ENCODE results near the gene NUMB.
A peak's percentile ranks its signal among the peaks of the same experiment; 100 is the strongest.

Gene NUMB

DNA sequence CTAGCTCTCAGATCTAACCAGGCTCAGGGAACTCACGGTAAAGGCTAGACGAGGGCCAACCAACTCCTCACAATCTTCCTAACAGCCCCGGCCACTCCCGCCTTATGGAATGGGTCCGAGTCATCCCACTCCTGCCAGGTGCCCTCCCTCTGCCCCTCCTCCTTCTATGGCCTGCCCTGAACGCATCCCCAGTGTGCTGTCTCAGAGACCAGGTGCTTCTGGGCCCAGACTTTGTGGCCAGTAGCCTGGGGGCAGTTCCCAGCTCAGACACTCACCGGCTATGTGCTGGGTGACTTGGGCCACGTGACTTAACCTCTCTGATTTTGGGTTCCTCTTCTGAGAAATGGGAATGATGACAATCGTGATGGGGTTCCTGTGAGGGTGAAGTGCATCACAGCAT is 198.5 kb downstream of the NUMB start:
- Histone ChIP-seq H3K79me1 (ENCODE audit: low read depth, low read length) (peaks cover 5% of the 10 kb centered on the region), H3K14ac (ENCODE audit: low read length) (peak overlapping the region; percentile 38), H2AK5ac (ENCODE audit: low read depth, low read length) (no peak overlapping the region), H2BK15ac (ENCODE audit: low read length) (no peak overlapping the region), H3K27me3 (ENCODE audit: control insufficient read depth in 3 of 3, insufficient read depth in 3 of 3, low read depth in 1 of 3, low read length in 3 of 3) (no peaks in the 10 kb centered on the region), H2BK120ac (ENCODE audit: low read depth, low read length) (no peak overlapping the region), H3K4me2 (ENCODE audit: insufficient read depth, low read length, poor library complexity, severe bottlenecking) (no peak overlapping the region), H4K8ac (ENCODE audit: low read depth, low read length) (peak overlapping the region; percentile 17), H3K9me3 (replicated peaks in 1 of 2; ENCODE audit: control insufficient read depth in 2 of 2, insufficient read depth in 1 of 2, low read depth in 1 of 2, low read length in 2 of 2) (no peaks in the 10 kb centered on the region), H2AFZ (ENCODE audit: low read length) (no peak overlapping the region), H2BK12ac (ENCODE audit: low read length) (peak overlapping the region; percentile 41), H3K27ac (replicated peaks; ENCODE audit: low read length) (no peak overlapping the region), H3K36me3 (replicated peaks in 1 of 2; ENCODE audit: control insufficient read depth in 2 of 2, insufficient read depth in 2 of 2, low read length in 2 of 2) (peaks cover 0 to 20% of the 10 kb centered on the region in 2 donors), H3K23ac (ENCODE audit: low read depth, low read length, poor library complexity) (no peak overlapping the region), H2BK5ac (ENCODE audit: low read length) (peak overlapping the region; percentile 39), H3K18ac (ENCODE audit: low read length) (no peak overlapping the region), H3K9ac (ENCODE audit: low read depth, low read length, poor library complexity) (no peak overlapping the region), H3K4me1 (ENCODE audit: control insufficient read depth in 2 of 2, insufficient read depth in 1 of 2, low read depth in 1 of 2, low read length in 2 of 2) (peaks cover 10 to 13% of the 10 kb centered on the region in 2 donors), H3K4me3 (ENCODE audit: low read length in 2 of 2) (no peak overlapping the region), H3K4ac (ENCODE audit: low read length) (no peak overlapping the region), H4K91ac (ENCODE audit: low read depth, low read length, poor library complexity) (no peak overlapping the region)
- DNase-seq (ENCODE audit: low spot score) = no peak
- WGBS, 2 donors (ENCODE audit: extremely low coverage in 2 of 2, insufficient read length in 2 of 2, insufficient replicate concordance in 1 of 2) = no CpG with 5 or more reads among the region's 9 CpGs

DNA sequence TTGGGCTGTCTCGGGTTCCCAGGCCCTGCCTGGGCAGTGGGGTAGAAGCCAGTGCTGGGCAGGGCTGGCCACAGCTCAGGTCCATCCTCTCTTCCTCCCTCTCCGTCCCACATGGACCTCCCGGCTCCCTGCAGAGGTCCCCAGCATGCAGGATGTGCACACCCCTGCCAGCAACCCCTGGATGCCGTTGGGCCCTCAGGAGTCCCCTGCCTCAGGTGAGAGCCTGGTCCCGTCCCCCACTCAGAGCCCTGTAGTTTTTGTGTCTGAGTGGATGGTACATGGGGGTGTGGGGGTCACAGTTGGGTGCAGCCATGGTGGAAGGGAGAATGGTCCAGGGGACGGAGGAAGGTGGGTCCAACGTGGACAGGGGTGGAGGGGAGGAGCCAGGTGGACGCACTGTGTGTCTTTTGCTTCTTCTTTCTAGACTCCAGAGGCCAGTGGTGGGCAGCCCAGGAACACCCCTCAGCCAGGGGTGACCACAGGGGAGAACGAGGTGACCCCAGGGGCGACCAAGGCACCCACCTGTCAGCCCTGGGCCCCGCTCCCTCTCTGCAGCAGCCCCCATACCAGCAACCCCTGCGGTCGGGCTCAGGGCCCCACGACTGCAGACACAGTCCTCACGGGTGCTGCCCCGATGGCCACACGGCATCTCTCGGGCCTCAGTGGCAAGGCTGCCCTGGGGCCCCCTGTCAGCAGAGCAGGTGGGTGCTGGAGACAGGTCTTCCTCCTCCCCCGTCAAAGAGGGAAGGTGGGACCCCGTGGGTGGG is 199.3 kb downstream of the NUMB start:
- peak overlapping the region; percentile 0 for H2BK12ac ChIP-seq (ENCODE audit: low read length)
- H4K91ac ChIP-seq (ENCODE audit: low read depth, low read length, poor library complexity) = no peak overlapping the region
- H3K79me1 ChIP-seq (ENCODE audit: low read depth, low read length) = peaks cover 5% of the 10 kb centered on the region
- H3K27ac ChIP-seq (replicated peaks; ENCODE audit: low read length) = no peak overlapping the region
- peaks cover 10 to 13% of the 10 kb centered on the region in 2 donors for H3K4me1 ChIP-seq (ENCODE audit: control insufficient read depth in 2 of 2, insufficient read depth in 1 of 2, low read depth in 1 of 2, low read length in 2 of 2)
- H3K9ac ChIP-seq (ENCODE audit: low read depth, low read length, poor library complexity) = peak overlapping the region; percentile 60
- peaks cover 0 to 27% of the 10 kb centered on the region in 2 donors for H3K36me3 ChIP-seq (replicated peaks in 1 of 2; ENCODE audit: control insufficient read depth in 2 of 2, insufficient read depth in 2 of 2, low read length in 2 of 2)
- no peaks in the 10 kb centered on the region for H3K27me3 ChIP-seq (ENCODE audit: control insufficient read depth in 3 of 3, insufficient read depth in 3 of 3, low read depth in 1 of 3, low read length in 3 of 3)
- no peak overlapping the region for H2AK5ac ChIP-seq (ENCODE audit: low read depth, low read length)
- H3K4me2 ChIP-seq (ENCODE audit: insufficient read depth, low read length, poor library complexity, severe bottlenecking) = no peak overlapping the region
- no peak overlapping the region for H3K18ac ChIP-seq (ENCODE audit: low read length)
- peak overlapping the region; percentile 55 for H3K23ac ChIP-seq (ENCODE audit: low read depth, low read length, poor library complexity)
- H4K8ac ChIP-seq (ENCODE audit: low read depth, low read length) = no peak overlapping the region
- peaks cover 0 to 2% of the 10 kb centered on the region in 2 donors for H3K9me3 ChIP-seq (replicated peaks in 1 of 2; ENCODE audit: control insufficient read depth in 2 of 2, insufficient read depth in 1 of 2, low read depth in 1 of 2, low read length in 2 of 2)
- peak overlapping the region; percentile 24 for H2BK5ac ChIP-seq (ENCODE audit: low read length)
- H3K14ac ChIP-seq (ENCODE audit: low read length) = no peak overlapping the region
- peak overlapping the region; percentile 58 for H2BK15ac ChIP-seq (ENCODE audit: low read length)
- no CpG with 5 or more reads among the region's 20 CpGs for WGBS, 2 donors (ENCODE audit: extremely low coverage in 2 of 2, insufficient read length in 2 of 2, insufficient replicate concordance in 1 of 2)
- no peak overlapping the region for H3K4me3 ChIP-seq (ENCODE audit: low read length in 2 of 2)
- H2AFZ ChIP-seq (ENCODE audit: low read length) = no peak overlapping the region
- DNase-seq (ENCODE audit: low spot score) = no peak
- H2BK120ac ChIP-seq (ENCODE audit: low read depth, low read length) = no peak overlapping the region
- H3K4ac ChIP-seq (ENCODE audit: low read length) = no peak overlapping the region

DNA sequence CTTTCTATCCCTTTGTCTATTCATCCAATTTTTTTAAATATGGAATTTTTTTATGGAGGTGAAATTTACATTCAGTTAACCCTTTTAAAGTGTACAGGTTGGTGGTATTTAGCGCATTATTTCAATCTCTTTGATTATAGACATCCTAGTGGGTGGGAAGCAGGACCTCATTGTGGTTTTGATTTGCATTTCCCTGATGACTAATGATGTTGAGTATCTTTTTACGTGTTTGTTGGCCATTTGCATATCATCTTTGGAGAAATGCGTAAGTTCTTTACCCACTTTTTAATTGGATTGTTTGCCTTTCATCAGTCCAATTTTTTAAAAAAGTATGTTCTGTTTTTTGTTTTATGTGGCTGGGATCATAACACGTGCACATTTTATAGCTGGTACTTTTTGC is 200.3 kb downstream of the NUMB start:
- no peak overlapping the region for H3K4me2 ChIP-seq (ENCODE audit: insufficient read depth, low read length, poor library complexity, severe bottlenecking)
- no peak overlapping the region for H3K23ac ChIP-seq (ENCODE audit: low read depth, low read length, poor library complexity)
- no peaks in the 10 kb centered on the region for H3K27me3 ChIP-seq (ENCODE audit: control insufficient read depth in 3 of 3, insufficient read depth in 3 of 3, low read depth in 1 of 3, low read length in 3 of 3)
- no peak overlapping the region for H4K91ac ChIP-seq (ENCODE audit: low read depth, low read length, poor library complexity)
- no peak overlapping the region for H3K27ac ChIP-seq (replicated peaks; ENCODE audit: low read length)
- no CpG with 5 or more reads among the region's 4 CpGs for WGBS, 2 donors (ENCODE audit: extremely low coverage in 2 of 2, insufficient read length in 2 of 2, insufficient replicate concordance in 1 of 2)
- no peak overlapping the region for H2BK15ac ChIP-seq (ENCODE audit: low read length)
- H2BK12ac ChIP-seq (ENCODE audit: low read length) = no peak overlapping the region
- no peak overlapping the region for H4K8ac ChIP-seq (ENCODE audit: low read depth, low read length)
- no peak overlapping the region for H2BK120ac ChIP-seq (ENCODE audit: low read depth, low read length)
- no peak overlapping the region for H2AK5ac ChIP-seq (ENCODE audit: low read depth, low read length)
- no peak overlapping the region for H3K4me3 ChIP-seq (ENCODE audit: low read length in 2 of 2)
- DNase-seq (ENCODE audit: low spot score) = no peak
- peaks cover 10 to 13% of the 10 kb centered on the region in 2 donors for H3K4me1 ChIP-seq (ENCODE audit: control insufficient read depth in 2 of 2, insufficient read depth in 1 of 2, low read depth in 1 of 2, low read length in 2 of 2)
- H3K36me3 ChIP-seq (replicated peaks in 1 of 2; ENCODE audit: control insufficient read depth in 2 of 2, insufficient read depth in 2 of 2, low read length in 2 of 2) = peaks cover 0 to 22% of the 10 kb centered on the region in 2 donors
- H2AFZ ChIP-seq (ENCODE audit: low read length) = no peak overlapping the region
- H2BK5ac ChIP-seq (ENCODE audit: low read length) = no peak overlapping the region
- H3K79me1 ChIP-seq (ENCODE audit: low read depth, low read length) = peaks cover 5% of the 10 kb centered on the region
- no peak overlapping the region for H3K9ac ChIP-seq (ENCODE audit: low read depth, low read length, poor library complexity)
- H3K9me3 ChIP-seq (replicated peaks in 1 of 2; ENCODE audit: control insufficient read depth in 2 of 2, insufficient read depth in 1 of 2, low read depth in 1 of 2, low read length in 2 of 2) = peaks cover 0 to 2% of the 10 kb centered on the region in 2 donors
- no peak overlapping the region for H3K18ac ChIP-seq (ENCODE audit: low read length)
- H3K4ac ChIP-seq (ENCODE audit: low read length) = no peak overlapping the region
- H3K14ac ChIP-seq (ENCODE audit: low read length) = no peak overlapping the region

DNA sequence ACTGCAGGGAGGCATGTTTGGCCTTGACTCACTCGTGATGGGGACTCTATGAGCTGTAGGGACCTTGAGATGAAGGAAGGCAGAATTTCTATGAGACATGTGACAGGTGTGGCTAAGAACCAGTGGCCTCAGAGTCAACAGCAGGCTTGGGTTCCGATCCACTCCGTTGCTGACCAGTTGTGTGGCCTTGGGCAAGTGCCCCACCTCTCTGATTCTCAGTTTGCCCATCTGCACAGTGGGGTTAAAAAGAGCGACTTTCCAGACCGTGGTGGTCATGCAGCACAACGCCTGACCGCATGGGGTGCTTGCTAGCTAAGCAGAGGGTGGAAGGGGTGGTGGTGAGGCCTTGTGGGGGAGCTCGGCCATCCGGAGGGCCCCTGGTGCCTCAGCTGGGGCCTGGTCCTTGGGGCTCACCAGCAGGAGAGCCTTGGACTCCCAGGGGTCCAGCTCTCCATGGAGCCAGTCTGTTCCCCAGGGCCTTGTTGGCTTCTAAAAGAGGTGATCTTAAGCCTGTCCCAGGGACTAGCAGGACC is 202.6 kb downstream of the NUMB start:
- Histone ChIP-seq H2BK12ac (ENCODE audit: low read length) (no peak overlapping the region), H2AK5ac (ENCODE audit: low read depth, low read length) (no peak overlapping the region), H4K91ac (ENCODE audit: low read depth, low read length, poor library complexity) (no peak overlapping the region), H3K36me3 (replicated peaks in 1 of 2; ENCODE audit: control insufficient read depth in 2 of 2, insufficient read depth in 2 of 2, low read length in 2 of 2) (peaks cover 0 to 22% of the 10 kb centered on the region in 2 donors), H2BK5ac (ENCODE audit: low read length) (no peak overlapping the region), H3K14ac (ENCODE audit: low read length) (no peak overlapping the region), H3K18ac (ENCODE audit: low read length) (no peak overlapping the region), H3K27me3 (ENCODE audit: control insufficient read depth in 3 of 3, insufficient read depth in 3 of 3, low read depth in 1 of 3, low read length in 3 of 3) (no peaks in the 10 kb centered on the region), H3K23ac (ENCODE audit: low read depth, low read length, poor library complexity) (peak overlapping the region; percentile 60), H3K9ac (ENCODE audit: low read depth, low read length, poor library complexity) (peak overlapping the region; percentile 30), H3K79me1 (ENCODE audit: low read depth, low read length) (peaks cover 6% of the 10 kb centered on the region), H3K4me2 (ENCODE audit: insufficient read depth, low read length, poor library complexity, severe bottlenecking) (no peak overlapping the region), H3K9me3 (replicated peaks in 1 of 2; ENCODE audit: control insufficient read depth in 2 of 2, insufficient read depth in 1 of 2, low read depth in 1 of 2, low read length in 2 of 2) (peaks cover 0 to 2% of the 10 kb centered on the region in 2 donors), H4K8ac (ENCODE audit: low read depth, low read length) (no peak overlapping the region), H2BK120ac (ENCODE audit: low read depth, low read length) (no peak overlapping the region), H3K27ac (replicated peaks; ENCODE audit: low read length) (no peak overlapping the region), H3K4me1 (ENCODE audit: control insufficient read depth in 2 of 2, insufficient read depth in 1 of 2, low read depth in 1 of 2, low read length in 2 of 2) (peaks cover 0 to under 1% of the 10 kb centered on the region in 2 donors), H2AFZ (ENCODE audit: low read length) (no peak overlapping the region), H2BK15ac (ENCODE audit: low read length) (no peak overlapping the region), H3K4ac (ENCODE audit: low read length) (no peak overlapping the region), H3K4me3 (ENCODE audit: low read length in 2 of 2) (no peak overlapping the region)
- WGBS, 2 donors (ENCODE audit: extremely low coverage in 2 of 2, insufficient read length in 2 of 2, insufficient replicate concordance in 1 of 2) = no CpG with 5 or more reads among the region's 9 CpGs
- DNase-seq (ENCODE audit: low spot score) = no peak

Data from neuronal stem cell (in vitro differentiated cells).